Stimulated activated CD8-positive, alpha-beta memory T cell treated with anti-CD3 and anti-CD28 coated beads, Interleukin-7, amount 100 ng/mL, for 1 hour (primary cell): ENCODE data around the gene CCDC3.

Source experiments
- DNase-seq, 2 donors: peaks; one replicate each; pipeline ENCODE4 v3.0.0-alpha.2; 2020; ENCODE audit warnings: low read depth in 2 of 2

Gene CCDC3

DNA sequence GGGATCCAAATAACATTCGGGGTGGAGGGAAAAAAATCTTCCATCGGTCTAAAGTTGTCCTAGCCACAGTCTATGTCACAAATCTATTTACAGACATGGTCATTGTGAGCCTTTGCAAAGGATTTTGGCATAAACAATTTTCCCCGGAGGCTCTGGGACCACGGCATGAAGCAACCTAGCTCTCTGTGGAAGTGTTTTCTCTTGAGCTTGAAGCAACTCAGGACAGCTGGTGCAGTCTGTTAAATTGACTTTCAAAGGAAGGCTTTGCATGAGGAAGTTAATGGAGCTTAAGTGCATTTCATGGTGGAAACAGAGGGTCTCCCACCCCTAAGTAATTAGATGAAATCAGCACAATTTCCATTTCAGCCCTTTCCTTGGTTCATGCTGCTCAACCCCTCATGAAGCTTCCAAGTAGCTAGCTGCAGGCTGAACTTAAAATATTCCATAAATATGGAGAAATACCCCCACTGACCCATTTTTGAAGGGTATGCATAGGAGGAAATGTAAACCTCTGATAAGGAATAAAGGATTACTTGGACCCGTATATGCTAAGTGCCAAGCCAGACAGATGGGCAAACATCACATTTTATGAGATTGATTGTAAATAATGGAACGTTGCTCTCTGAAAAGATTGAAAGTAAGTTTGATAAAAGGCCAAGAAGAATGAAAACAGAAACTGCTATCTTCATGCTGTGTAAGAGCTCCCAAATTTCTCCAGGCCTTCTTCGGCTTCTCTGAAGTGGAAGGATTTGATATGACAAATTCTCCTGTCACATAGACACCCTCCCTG lies 39.9 kb downstream of the CCDC3 start:
- DNase-seq = no peak

GRCh38 chr10:12960941-12961340 lies 40.6 kb downstream of the CCDC3 start:
- DNase-seq = no peak

GRCh38 chr10:12960334-12960898 lies 41.1 kb downstream of the CCDC3 start:
- DNase-seq = no peak

GRCh38 chr10:12958546-12959110 lies 42.9 kb downstream of the CCDC3 start:
- no peak for DNase-seq

DNA sequence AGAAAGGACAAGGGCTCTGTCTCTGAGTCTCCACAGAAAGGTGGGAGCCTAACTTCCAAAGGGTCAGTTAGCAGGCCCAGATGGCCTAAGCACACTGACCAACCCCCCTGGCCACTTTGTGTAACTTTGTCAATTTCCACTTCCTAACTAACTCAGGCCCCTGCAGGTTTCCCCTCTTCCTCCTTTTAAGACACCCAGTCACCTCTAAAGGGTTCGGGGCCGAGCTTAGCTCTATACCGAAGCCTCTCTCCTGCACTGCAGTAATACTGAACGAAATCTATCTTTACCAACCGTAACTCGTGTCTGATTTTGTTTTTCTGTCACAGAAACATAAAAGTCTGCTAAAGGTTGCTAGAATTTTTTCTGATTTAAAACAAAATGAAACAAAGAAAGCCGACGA lies 44.4 kb downstream of the CCDC3 start:
- no peak for DNase-seq

DNA sequence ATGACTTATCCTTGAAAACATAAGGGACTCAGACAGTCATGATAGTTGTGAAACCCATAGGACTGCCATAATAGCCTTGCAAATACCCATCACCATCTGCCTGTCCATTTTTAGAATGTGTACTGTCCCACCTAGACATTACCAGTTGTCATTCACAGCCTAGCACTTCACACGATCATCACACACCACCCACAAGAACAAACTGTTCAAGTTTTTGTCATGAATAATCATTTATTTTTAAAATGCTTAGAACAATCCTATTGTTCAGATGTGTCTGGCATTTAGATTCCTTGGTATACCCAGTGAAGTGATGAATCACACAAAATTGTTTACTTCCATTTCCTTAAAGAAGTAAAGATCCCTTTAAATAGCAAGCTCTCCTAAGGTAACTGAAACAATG lies 46.6 kb downstream of the CCDC3 start:
- no peak for DNase-seq

DNA sequence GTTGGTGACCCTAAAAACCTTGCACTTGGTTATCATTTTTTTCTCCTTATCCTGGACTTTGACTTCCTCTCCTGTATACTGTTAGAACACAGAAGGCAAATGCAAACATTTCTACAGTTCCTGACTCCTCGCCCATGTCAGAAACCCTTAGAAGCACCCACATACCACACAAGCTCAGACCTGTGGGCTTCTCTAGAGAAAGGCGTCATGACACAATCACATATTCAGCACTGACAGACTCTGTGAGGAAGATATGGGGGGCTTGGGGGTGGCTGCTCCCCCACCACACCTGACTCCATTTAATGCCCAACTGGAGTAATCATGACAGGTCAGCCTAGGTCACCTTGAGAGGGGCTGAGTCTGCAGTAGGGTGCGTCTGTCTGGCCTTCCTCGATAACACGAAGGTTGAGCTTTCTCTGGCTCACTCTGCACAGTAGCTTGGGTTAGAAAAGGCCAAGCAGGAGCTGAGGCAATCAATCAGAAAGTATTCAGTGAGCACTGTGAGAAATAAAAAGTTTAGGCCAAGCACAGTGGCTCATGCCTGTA lies 50.9 kb downstream of the CCDC3 start:
- no peak for DNase-seq

DNA sequence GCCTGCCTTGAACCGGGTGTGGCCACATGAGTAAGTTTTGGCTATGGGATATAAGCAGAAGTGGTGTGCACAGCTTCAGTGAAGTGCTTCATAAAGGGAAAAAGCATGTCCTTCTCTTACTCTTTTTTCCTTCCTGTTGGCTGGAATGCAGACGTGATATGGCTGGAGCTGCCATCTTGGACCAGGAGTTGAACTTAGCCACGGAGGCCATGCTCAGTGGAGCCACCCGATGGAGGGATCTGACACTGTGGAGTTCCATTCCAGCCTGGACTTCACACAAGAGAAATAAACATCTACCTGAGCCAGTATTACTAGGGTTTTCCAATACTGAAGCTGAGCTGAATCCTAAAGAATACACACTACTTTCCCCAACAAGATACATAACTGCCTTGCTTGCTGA lies 52.3 kb downstream of the CCDC3 start:
- no peak for DNase-seq

GRCh38 chr10:12947741-12948140 lies 53.8 kb downstream of the CCDC3 start:
- no peak for DNase-seq

- DNase-seq = no peak
Observed at GRCh38 chr10:12946372-12946771, 55.1 kb downstream of the CCDC3 start.

- DNase-seq = no peak
Observed at GRCh38 chr10:12945690-12946359, 55.7 kb downstream of the CCDC3 start.

GRCh38 chr10:12944931-12945330 lies 56.6 kb downstream of the CCDC3 start:
- DNase-seq = no peak

GRCh38 chr10:12943425-12943824 lies 58.1 kb downstream of the CCDC3 start:
- no peak for DNase-seq

DNA sequence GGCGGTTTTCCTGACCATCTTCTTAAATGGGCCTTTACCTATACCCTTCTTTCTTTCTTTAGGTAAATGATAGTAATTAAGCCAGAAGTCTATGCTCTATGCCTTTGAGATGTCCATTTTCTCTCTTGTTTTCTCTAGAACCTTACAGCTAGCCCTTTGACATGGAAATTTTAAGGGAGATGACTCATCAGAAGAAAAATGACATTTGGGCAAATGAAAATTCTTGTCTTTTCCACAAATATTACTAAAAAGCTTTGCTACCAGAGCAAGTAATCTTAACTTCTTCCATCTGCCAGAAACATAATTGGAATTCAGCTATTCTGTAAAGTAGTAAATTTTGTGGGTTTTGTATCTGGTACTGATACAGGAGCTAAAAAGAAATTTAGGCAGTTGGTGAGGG lies 59.5 kb downstream of the CCDC3 start:
- DNase-seq = no peak

DNA sequence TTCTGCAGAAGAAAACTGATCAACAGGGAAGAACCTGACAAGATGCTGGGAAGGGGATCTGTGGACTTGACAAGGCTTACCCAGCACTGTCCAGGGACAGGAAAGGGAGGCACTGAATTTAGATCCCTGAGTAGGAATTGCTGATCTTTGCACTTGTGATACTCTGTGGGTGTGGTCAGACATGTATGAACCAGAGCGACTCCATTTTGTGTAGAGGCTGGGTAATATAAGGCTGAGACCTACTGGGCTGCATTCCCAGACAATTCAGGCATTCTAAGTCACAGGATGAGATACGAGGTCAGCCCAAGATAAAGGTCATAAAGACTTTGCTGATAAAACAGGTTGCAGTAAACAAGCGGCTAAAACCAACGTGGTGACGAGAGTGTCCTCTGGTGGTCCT lies 60.7 kb downstream of the CCDC3 start:
- DNase-seq = no peak

DNA sequence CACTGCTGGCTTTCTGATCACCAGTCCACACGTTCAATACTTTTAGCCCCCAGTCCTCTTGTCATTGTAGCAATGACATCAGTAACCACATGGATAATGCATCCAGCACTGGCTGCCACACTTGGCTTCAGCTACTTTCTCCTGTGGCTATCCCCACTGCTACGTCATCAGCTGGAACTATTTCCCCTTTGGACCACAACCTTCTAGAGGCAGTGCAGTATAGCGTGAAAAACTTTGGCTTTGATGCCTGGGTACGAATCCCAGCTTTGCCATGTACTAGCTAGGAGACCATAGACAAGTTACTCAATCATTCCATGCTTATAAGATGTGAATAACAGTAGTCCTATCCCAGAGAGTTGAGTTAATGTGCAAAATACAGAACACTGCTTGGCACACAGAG lies 63.2 kb downstream of the CCDC3 start:
- no peak for DNase-seq

DNA sequence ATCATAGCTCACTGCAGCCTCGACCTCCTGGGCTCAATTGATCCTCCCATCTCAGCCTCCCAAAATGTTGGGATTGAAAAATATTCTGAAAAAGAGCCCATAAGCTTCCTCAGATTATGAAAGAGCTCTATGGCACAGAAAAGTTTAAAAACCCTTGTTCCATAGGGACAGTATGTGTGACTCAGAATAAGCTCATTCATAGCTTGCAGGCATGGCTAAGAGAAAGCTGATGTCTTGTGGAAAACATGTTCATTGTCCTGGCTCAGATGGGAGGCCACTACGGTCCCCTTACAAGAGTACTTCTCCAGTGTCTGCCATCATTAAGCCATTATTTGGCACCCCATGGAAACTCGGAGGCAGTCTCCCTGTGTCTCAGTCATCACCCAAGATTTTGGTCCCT lies 64.0 kb downstream of the CCDC3 start:
- DNase-seq = no peak

DNA sequence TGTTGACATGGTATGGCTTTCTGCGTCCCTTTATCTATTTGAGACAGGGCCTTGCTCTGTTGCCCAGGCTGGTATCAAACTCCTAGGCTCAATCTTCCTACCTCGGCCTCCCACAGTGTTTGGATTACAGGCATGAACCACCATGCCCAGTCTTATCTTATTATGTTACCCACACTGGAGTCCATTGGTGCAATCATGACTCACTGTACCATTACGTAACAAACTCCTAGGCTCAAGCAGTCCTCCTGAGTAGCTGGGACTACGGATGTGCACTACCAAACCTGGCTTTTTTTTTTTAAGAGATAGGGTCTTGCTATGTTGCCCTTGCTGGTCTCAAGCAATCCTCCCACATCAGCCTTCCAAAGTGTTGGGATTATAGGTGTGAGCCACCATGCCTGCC lies 66.7 kb downstream of the CCDC3 start:
- DNase-seq = no peak

GRCh38 chr10:12929381-12929780 lies 72.1 kb downstream of the CCDC3 start:
- DNase-seq = no peak

GRCh38 chr10:12928571-12928970 lies 72.9 kb downstream of the CCDC3 start:
- no peak for DNase-seq

GRCh38 chr10:12927896-12928295 lies 73.6 kb downstream of the CCDC3 start:
- DNase-seq = no peak

DNA sequence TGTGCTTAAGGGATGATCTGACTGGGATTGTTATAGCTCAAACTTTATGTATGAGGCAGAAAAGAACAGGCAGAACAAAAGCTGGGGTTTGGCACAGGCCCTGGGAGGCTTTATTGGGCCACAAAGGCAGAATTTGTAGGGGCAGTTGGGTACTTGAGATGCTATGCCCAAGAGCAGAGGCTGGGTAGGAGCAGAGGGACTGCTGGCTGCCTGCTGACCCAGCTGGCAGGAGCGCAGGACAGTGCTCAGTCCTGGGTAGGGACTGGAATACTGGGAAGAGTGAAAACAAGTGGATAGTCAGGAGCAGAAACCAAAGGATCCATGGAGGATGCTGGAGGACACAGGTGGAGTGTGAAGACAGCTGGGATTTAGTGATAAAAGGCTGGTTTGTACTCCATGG lies 75.7 kb downstream of the CCDC3 start:
- DNase-seq = no peak

- DNase-seq = no peak
Observed at GRCh38 chr10:12924911-12925310, 76.6 kb downstream of the CCDC3 start.
